NCI-H226 (cell line): ENCODE measurements around the gene SCUBE1.

Experiments used
- DNase-seq: peaks from one replicate; pipeline ENCODE4 v3.0.0-alpha.2; 2015

The SCUBE1 gene

DNA sequence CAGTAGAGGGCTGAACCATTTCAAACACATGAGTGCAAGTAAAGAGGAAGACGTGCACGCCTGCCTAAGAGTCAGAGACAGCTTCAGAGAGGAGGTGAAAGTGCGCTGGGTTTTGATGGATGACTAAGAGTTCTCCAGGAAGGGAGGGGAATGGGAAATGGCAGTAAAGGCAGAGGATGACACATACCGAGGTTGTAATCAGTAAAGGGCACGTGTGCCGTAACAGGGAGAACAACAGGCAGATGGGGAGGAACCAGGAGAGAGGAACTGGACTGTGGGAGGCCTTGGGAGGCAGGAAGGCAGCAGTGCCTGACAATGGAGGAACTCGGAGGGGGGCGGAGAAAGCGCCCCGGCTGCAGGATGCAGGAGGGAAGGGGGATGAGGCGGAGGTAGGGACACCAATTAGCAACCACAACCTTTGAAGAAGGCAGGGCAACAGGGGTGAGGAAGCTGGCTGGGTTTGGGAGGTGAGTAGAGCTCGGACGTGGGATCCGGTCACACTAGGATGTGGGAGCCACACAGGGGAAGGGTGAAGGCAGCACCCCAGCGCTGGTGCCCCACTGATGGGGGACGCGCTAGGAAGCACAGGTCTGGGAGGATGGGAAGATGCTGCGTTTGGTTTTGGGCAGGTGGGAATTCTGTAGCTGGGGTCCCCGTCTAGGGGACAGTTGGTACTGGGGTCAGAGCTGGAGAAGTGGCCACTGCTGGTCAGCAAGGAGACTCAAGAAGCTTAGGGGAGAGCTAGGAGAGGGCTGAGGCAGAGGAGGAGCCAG is 67.4 kb downstream of the SCUBE1 start:
- no peak for DNase-seq

DNA sequence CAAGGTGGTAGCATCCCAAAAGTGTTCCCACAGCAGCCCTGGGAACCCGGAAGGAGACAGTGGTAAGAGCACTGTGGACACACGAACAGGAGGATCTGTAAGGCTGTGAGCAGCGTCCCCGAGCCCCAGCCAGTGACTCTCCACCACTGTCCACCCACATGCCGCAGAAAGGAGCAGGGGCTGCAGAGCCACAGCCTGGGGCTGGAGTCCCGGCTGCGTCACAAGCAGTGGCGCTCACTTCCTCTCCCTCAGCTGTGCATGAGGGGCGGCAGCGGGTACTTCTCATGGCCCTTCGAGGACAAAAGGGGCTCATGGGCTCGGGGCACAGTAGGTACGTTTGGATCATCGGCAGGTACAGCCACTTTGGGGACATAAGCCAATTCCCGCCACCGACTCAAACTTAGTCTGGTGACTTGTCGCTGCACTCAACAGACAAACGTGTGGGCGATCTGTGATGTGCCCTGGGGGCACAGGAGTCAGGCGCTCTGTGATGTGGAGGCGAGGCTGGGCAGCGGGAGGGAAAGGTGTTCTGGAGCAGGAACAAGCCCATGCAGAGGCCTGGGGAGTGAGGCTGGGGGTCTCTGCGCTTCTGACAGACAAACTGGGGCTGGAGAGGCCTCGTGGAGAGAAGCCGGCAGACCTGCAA is 68.5 kb downstream of the SCUBE1 start:
- DNase-seq, result no peak

DNA sequence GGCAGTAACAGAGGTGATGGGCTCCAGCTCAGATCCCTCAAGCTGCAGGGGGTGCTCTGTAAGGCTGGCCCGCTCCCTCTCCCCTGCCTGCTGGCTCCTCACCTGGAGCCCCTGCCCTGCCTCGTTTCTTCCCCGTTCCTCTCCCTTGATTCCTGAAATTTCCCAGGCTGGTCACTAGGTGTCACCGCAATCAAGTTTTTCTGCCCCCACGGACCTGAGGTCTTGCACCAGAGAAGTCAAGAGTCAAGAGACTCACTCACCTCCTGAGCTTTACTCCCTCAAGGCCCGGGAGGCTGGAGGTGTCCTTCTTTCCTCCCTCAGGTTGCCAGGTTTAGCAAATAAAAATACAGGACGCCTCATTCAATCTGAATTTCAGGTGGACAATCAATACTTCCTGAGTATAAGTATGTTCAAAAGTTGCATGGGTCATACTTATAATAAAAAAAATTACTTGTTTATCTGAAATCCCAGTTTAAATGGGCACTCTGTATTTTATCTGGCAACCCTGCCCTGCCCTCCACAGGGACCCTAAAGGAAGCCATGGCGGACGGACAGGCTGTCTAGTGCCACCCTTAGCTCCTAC is 69.2 kb downstream of the SCUBE1 start:
- peak; percentile 9 for DNase-seq

DNA sequence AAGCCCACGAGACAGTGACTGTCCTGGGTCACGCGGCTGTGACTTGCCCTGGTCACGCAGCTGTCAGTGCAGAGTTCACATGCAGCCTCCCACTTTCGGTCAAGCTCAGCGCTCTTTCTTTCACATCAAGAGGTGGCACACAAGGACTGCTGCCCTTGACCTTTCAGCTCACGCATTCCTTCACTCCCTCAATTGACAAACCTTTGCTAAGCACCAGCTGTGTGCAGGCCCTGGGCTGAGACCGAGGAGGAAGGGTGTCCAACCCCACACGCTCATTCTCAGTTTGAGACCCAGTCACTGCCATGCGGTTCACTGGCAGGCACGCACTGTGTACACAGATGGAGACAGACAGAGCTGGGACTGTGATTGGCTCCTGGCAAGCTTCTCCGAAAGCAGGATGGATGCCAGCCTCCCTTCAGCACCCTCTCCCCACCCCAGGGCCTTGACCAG is 70.3 kb downstream of the SCUBE1 start:
- no peak for DNase-seq

DNA sequence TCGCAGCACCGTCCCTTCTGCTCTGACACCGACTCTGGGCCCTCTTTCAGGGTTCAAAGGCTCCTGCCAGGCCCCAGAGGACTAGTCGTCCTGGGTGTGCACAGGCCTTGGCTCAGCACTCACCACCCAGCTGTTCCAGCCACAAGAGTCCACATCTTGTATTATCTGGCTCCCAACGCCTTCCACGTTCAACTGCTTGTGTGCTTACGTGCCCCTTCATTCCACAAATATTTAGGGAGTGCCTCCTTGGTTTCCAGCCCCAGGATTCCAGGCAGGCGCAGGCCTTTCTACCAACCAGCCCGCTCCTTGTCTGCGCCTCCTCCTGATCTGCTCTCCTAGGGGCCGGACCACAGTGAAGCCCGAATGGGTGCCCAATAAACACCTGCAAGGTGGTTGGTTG is 70.9 kb downstream of the SCUBE1 start:
- peak; percentile 26 for DNase-seq

DNA sequence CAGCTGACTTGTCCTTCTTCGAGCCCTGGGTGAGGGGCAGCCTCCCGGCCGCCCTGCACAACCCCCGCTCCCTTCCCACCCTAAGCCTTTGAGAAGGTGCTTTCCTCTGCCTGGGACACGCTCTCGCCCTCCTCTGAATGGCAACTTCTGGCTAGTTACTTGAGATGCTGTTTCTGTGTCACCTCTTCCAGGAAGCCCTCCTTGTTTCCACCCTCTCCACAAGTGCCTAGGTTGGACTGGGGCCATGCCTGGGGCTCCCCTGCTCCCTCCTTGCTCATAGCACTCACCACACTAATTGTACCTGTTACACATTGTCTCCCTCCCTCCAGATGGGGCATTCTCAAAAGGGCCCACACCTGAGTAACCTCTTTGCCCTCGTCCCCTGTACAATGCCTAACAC is 72.2 kb downstream of the SCUBE1 start:
- no peak for DNase-seq

DNA sequence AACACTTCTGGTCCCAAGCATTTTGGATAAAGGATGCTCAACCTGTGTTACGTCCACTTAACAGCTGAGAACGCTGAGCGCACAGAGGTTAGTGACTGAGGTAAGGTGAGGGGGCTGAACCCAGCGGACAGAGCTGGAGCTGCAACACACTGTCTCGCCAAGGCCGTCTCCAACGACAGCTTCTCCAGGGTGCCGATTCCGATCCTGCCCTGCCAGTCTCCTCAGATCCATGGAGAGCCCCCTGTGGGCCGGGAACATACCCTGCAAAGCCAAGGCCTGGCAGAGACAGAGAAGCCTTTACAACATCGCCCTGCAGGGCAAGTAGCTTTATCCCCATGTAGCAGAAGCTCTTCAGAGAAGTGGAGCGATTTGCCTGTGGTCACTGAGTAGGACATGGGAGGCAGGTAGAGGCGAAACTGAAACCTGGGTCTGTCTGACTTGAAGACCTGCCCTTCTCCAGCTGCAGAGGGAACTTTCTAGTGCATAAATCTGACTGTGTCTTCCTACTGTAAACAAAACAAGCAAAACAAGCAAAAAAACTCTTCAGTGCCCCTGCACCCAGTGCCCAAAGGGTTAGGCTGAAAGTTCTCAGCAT is 72.8 kb downstream of the SCUBE1 start:
- DNase-seq, result no peak

DNA sequence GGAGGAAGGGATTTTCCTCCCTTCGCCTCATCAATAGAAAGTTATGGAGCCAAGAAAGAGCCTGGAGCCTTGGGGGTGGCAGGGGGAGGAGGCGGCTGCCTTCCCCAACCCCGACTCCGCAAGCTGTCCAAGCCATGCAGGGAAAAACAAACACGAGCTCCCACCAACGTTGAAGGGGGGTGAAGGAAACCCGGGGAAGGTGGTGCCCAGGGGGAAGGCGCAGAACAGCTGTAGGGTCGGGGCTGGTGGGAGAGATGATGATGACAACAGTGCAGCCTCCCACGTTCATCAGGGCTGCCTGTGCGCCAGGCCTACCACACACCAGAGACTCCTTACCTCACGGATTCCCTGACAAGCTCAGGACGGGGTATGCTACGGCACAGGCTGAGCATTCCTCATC is 73.5 kb downstream of the SCUBE1 start:
- no peak for DNase-seq

DNA sequence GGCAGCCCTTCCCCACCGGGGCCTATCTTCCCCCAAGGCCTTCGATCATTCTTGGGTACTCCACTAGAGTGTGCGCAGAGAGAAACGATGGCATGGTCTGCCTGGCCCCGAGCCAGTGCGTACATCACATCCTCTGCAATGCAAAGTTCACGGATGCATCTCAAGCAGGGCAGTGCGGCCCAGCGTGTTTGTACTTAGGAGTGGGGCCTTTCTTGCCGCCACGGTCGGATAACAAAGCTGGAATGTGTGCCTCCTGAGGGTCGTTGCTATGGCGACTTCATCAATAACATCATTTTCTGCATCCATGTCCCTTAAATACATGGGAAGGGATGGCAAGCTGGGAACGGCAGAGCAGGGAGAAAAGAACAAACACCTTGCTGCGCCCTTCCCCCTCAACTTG is 73.9 kb downstream of the SCUBE1 start:
- DNase-seq, result no peak

DNA sequence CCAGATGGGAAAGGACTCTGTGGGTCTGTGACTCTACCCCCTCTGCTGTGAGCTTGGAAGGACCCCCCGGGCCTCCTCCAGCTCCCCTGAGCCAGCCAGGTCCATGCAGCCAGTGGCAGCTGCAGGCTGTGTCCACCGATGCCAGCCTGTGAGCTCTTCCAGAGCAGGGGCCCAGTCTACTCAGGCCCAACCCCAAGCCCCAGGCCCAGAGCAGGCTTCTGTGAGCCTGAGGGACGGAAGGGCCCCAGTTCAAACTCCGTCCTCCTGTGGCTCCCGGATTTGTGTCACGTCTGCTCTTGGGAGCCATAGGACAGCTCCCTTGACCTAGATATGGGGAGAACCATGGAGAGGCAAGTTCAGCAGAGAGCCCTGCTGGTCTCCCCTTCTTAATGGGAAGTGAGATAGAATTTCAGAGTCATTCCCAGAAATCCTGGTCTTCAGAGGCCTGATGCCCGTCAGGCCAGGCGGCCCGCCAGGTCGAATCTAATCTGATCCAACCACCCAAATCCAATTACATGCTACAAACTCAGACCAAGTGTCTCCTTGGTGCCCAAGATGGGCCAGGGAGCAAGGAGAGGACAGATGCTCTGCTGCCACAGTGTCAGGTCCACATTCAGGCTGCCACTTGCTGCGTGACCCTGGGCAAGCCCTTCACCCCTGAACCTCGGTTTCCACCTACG is 75.1 kb downstream of the SCUBE1 start:
- no peak for DNase-seq

DNA sequence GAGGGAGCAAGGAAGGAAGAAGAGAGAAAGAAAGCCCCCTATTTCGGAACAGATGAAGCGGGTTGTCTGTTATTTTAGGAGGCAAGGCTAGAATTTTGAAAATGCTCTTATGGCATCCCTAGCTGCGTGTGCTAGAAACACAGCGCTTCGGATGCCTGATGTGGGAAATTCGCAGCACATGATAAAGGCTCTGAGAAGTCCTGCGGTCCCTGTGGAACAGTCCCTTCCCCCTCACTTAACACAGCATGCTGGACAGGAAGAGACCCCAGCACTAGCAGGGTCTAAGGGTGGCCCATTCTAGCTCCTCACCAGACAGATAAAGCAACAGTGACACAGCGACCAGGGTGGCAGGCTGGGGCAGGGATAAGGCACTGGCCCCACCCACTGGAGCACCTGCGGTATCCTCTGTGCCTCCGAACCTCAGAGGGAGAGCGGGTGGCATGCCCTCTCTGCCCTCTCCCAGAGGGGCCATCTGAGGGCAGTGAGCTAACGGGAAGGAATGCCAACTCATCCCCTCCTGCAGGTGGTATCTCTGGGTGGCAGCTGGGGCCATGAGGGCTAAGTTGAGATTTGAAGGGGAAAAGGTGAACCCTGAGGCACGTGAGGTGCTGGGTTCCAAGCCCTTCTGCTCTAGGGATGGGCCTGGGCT is 75.7 kb downstream of the SCUBE1 start:
- no peak for DNase-seq

DNA sequence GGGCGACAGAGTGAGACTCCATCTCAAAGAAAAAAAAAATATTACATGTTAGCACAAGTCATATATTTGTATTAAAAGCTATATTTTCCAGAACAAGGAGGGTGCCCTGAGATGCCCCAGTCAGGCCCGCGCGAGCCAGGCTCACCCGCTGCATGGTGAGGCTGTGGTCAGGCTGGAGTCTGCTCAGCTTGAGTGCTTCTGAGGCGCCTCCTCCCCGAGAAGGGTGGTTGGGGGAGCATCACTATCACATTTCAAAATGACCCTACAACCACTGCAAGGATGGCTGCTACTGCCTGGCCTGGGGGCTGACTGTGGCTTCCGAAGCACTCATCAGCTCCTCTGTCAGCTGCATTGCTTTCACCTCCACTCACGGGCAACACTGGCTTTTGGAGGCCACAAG is 77.1 kb downstream of the SCUBE1 start:
- no peak for DNase-seq

DNA sequence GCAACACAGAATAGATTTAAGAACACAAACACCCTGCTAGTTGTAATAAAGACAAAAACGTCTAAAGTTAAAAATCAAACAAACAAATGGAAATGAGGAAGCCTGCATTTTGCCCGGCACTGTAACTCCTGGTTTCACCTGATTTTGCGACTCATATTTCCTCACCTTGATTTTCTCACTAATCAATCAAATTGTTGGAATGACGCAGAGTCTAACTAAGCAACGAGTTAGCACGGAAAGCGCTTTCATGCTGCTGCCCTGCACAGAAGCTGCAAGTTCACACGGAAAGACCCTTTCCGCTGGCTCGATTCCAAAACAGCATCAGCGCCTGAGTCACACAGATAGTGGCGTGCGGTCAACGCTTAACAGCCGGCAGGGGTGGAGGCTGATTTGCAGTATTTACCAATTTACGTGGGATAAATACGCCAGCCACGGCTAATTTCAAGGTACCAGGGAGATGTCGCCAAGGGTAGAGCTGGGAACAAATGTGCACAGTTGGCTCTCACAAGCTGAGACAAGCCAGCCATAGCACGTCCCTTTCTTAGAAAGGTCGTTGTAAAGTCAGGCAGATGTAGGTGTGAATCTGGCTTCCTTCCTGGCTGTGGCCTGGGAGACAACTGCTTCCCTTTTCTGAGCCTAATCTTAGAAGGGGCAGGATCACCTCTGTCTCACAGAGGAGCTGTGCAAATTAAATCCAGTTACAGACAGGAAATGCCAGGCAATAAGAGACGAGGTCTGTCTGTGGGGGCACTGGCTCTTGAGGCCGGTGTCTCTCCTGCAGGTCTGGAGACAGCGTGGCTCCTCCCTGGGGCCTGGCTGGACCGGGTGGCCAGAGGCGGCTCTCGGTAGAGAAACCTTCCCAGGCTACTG is 79.3 kb downstream of the SCUBE1 start:
- DNase-seq, result no peak

DNA sequence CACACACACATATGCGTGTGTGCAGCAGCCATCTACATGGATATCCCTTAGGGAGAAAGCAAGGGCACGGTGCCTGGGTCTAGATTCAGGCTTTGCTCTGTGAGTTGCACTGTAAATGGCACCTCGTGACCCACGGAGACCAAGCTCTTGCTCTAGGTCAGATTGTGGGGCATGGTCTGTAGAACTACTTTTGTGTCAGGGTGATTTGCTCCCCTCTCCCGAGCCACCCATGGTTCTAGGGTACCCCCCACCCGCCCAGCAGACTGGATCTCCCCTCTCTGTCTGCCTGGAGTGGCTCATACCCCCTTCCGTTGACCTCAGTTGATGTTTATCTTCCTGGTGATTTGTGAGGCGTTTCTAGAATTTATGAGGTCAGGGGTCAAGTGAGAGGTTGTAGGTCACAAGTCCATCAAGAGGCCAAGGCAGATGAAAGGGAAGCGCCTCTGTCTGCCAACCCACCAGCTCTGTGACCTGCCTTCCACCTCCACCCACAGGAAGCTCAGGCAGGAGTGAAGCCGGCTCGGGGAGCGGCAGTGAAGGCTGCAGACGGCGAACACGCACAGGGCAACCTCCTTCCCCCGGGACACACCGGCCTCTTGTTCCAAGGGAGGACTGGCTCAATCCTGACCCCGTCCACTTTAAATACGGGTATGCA is 80.1 kb downstream of the SCUBE1 start:
- no peak for DNase-seq

DNA sequence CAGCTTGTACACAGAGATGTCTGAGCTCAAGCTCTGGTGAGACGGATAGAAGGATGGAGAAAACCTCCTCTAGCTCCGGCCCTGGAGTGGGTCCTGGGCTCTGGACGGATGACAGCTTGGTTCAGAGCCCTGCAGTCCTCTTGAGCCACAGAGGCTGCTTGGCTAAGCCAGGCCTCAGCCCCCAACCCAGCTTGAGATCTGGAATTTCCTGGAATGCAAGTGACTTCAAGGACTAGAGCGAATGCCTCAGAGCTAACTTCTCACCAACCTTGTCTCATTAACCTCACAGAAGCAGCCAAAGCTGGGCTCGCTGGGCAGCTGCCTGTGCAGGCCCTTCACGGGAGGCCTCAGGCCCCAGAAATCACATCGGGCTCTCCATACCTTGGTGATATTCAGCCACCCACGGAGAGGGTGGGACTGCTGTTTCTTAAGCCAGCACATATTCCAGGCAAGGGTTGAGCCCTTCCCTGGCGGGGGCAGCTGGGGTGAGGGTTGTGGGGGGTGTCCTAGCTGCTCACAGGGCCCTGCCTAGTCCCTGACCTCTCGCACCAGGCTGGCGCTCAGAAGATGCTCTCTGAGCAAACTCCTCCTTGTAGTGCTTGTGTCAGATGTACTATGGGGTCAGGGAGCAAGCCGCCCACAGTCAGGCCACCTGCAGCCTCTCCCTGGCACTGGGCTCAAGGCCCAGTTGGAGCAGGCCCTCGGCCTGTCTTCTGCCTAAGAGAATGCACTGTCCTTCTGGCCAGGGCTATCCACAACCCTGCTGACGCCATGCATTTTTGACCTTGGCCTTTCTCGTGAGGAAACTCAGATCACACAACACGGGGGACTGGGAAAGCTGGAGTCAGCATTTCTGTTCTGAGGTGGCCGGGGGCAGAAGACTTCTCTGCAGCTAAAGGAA is 82.6 kb downstream of the SCUBE1 start:
- no peak for DNase-seq

DNA sequence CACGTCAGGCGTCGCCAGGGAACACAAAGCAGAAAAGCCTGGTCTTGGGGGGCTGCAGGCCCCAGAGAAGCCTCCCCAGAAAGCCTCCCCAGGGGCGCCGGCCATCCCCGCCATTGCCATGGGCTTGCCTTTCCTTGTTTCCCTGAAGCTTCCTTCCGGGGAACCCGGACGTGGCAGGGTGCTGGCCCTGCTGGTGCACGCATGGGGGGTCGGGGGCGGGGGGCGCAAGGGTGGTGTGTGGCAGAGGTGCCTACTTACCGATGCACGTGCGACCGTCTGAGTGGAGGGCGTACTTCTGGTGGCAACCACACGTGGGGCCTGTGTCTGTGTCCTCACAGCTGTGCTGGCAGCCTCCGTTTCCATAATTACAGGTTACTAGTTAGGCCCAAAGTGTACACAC is 85.2 kb downstream of the SCUBE1 start:
- DNase-seq, result no peak

DNA sequence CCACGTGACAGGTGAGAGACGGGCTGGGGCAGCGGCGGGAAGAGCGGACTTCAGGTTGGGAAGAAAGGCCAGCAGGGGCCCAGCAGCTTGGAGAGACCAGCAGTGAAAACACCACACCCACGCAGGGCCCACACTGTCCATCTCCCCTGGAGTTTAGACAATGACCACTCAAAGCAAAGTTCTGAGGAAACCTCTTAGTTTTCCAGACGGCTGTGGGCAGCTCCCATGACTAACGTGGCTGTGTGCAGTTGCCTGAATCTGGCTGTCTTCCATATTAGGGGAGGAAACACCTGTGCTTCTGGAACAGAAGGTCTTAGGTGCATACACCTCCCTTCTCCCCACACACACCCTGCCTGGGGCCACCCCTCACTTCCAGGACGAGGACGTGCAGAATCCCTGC is 85.6 kb downstream of the SCUBE1 start:
- DNase-seq, result no peak

DNA sequence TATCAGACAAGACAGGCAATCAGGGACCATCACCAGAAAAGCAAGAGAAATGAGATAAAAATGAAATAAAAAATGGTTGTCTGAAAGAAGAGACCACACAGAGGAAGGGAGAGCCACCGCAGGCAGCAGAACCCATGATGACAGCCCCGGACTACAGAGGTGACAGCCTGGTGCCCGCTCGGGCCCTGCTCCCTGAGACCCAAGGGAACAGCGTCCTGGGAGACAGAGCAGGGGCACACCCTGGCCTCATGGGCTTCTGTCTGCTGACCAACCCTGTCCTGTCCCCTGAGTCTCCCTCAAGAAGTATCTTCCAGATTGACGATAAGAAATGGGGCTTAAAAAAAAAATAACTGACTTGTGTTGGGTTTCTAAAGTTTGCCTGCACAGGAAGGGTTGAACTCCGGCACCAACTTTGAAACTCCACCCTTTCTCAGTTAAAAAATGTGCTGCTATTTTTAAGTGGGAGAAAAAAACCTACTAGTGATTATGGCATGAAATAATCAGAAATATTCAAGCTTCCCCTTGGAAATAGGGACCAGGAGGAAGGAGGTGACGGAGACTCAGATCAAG is 86.1 kb downstream of the SCUBE1 start:
- DNase-seq, result no peak

DNA sequence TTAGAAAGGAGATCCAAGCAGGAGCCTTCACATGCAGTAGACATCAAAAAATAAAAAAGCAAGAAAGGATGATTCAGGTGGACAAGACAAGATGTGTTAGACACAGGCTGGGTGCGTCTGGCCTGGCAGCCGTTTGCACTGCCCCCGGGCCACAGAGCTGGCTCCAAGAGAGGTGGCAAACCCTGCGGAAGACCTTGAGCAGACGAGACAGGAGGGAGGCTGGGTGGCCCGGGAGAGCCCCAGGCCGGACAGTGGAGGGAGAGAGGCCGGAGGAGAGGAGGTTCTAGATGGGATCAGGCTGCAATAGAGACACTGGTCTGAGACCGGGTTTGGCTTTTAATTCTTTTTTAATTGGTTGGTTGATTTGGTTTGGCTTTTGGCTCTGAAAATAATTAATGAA is 86.6 kb downstream of the SCUBE1 start:
- no peak for DNase-seq

DNA sequence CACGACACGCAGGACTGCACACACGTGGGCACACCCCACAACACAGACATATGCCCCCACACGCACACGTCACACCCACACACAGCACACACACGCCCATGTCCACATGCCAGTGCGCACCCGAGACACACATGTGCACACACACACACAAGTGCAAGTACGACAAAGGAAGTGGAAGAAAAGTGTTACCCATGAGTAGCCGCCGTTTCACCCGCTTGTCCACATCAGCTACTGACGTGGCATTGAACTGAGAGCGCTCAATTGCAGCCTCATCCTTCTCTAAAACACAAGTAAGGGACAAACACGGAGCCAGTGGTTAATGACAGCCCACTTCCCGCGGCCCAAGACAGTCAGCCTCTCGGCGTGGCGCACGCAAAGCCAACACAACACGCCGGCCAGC is 87.9 kb downstream of the SCUBE1 start:
- no peak for DNase-seq
